H1 (cell line): ENCODE results near the gene SPTLC3.

Experiments
- CHD2 ChIP-seq: IDR thresholded peaks from 2 replicates; pipeline ENCODE4 v1.6.1; 2012; ENCODE audit warnings: low read length, improper control_type of control experiment
- CTCF ChIP-seq, 3 experiments: IDR thresholded peaks; 1 replicate in 2 of 3; 2 replicates in 1 of 3; pipeline versions ENCODE4 v1.5.1 to v1.6.1; 2011; ENCODE audit warnings: low read length in 3 of 3, mild to moderate bottlenecking in 3 of 3, inconsistent platforms in 2 of 3, low read depth in 1 of 3, moderate library complexity in 1 of 3; ENCODE audit not compliant: insufficient read depth in 1 of 3; ENCODE audit errors: control extremely low read depth in 1 of 3
- EZH2 ChIP-seq: fragments of 200-600 bp; sonication (generic); IDR thresholded peaks from 2 replicates; pipeline ENCODE4 v1.7.1; 2012; ENCODE audit warnings: low read depth, mild to moderate bottlenecking, moderate library complexity, low read length, inconsistent platforms; ENCODE audit not compliant: severe bottlenecking
- PHF8 ChIP-seq: fragments of 200-600 bp; sonication (generic); conservative IDR thresholded peaks from 2 replicates; pipeline ENCODE4 v1.7.1; 2012; ENCODE audit warnings: low read depth, mild to moderate bottlenecking, inconsistent platforms, low read length, moderate library complexity
- POLR2A ChIP-seq, 2 experiments: IDR thresholded peaks; 1 replicate in 1 of 2; 2 replicates in 1 of 2; pipeline ENCODE4 v1.6.1; 2011; ENCODE audit warnings: low read depth in 2 of 2, low read length in 2 of 2, mild to moderate bottlenecking in 2 of 2; ENCODE audit errors: control extremely low read depth in 1 of 2
- POLR2AphosphoS5 ChIP-seq: IDR thresholded peaks from 2 replicates; pipeline ENCODE4 v1.6.1; 2011; ENCODE audit warnings: low read depth, low read length
- RAD21 ChIP-seq, 2 experiments: IDR thresholded peaks in 1 of 2; conservative IDR thresholded peaks in 1 of 2; 2 replicates each; pipeline ENCODE4 v1.6.1; 2011; ENCODE audit warnings: low read depth in 2 of 2, low read length in 2 of 2, improper control_type of control experiment in 1 of 2, inconsistent platforms in 1 of 2, mild to moderate bottlenecking in 1 of 2, moderate library complexity in 1 of 2
- RXRA ChIP-seq: IDR thresholded peaks from 2 replicates; pipeline ENCODE4 v1.6.1; 2011; ENCODE audit warnings: low read depth, mild to moderate bottlenecking, low read length, moderate library complexity; ENCODE audit not compliant: insufficient read depth
- SP1 ChIP-seq: IDR thresholded peaks from 2 replicates; pipeline ENCODE4 v1.6.1; 2011; ENCODE audit warnings: low read depth, low read length
- TAF7 ChIP-seq: optimal IDR thresholded peaks from 2 replicates; pipeline ENCODE3; 2011; ENCODE audit warnings: low read depth, mild to moderate bottlenecking, inconsistent platforms, low read length, moderate library complexity, borderline replicate concordance

- TF ChIP-seq TAF7 (no peak), RAD21 (IDR thresholded peaks at IDR 0.05 in 1 of 2, conservative IDR thresholded peaks at IDR 0.05 in 1 of 2; ENCODE audit: low read depth in 2 of 2, low read length in 2 of 2) (no peak), CTCF (IDR thresholded peaks at IDR 0.05; ENCODE audit: control extremely low read depth in 1 of 3, insufficient read depth in 1 of 3, low read depth in 1 of 3, low read length in 3 of 3) (no peak), EZH2 (no peak), SP1 (no peak), CHD2 (no peak), POLR2A (IDR thresholded peaks at IDR 0.05; ENCODE audit: control extremely low read depth in 1 of 2, low read depth in 2 of 2, low read length in 2 of 2) (no peak), RXRA (no peak), PHF8 (no peak), POLR2AphosphoS5 (no peak)
These were observed 39.6 kb upstream of the SPTLC3 start for GRCh38 chr20:12969071-12969669.
